Measurements from ENCODE around the gene GSG1L2.

Gene GSG1L2

DNA sequence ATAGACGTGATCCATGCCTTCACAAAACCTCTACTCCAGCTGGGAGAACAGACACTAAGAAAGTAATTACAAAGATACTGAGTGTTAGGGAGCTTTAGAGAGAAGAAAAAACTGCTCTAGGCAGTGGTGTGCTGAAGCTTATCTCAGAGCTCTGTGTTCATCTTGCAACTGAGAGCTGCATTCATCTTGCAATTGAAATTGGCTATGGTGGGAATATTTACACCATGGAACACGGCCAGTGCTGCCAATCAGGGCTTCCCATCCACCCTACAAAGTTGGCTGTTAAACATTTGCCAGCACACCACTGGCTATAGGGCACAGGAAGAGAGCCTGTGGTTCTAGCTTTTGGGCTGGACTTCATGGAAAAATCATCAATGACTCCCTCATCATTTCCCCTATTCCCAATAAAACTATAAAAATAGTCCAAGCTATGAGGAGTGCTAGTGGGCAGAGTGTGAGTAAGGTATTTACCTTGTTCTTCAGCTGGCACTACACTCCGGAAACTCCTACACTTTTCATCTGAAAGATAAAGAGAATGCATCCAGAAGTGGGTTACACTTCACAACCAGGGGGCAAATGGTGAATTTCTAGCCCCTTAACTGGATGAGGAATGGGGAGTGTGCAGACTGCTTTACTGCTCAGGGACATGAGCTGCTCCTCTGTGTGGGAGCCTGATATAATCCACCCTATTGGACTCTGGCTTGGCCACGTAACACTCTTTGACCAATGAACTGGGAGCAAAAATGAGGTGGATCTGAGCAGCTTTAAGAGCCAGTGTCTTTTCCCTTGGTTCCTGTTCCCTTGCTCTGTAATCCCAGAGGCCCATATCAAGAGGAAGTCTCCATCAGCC, 11.6 kb downstream of the GSG1L2 start:
- TF ChIP-seq, protein P1, sequence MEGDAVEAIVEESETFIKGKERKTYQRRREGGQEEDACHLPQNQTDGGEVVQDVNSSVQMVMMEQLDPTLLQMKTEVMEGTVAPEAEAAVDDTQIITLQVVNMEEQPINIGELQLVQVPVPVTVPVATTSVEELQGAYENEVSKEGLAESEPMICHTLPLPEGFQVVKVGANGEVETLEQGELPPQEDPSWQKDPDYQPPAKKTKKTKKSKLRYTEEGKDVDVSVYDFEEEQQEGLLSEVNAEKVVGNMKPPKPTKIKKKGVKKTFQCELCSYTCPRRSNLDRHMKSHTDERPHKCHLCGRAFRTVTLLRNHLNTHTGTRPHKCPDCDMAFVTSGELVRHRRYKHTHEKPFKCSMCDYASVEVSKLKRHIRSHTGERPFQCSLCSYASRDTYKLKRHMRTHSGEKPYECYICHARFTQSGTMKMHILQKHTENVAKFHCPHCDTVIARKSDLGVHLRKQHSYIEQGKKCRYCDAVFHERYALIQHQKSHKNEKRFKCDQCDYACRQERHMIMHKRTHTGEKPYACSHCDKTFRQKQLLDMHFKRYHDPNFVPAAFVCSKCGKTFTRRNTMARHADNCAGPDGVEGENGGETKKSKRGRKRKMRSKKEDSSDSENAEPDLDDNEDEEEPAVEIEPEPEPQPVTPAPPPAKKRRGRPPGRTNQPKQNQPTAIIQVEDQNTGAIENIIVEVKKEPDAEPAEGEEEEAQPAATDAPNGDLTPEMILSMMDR (IDR thresholded peaks at IDR 0.05; ENCODE audit: control insufficient read depth, insufficient read depth, low read depth, low read length, missing control alignments) = no peak
- no peak overlapping the region for H3K4me3 ChIP-seq (ENCODE audit: control insufficient read depth, low read depth, low read length)
- no peak for DNase-seq (ENCODE audit: low read depth)

DNA sequence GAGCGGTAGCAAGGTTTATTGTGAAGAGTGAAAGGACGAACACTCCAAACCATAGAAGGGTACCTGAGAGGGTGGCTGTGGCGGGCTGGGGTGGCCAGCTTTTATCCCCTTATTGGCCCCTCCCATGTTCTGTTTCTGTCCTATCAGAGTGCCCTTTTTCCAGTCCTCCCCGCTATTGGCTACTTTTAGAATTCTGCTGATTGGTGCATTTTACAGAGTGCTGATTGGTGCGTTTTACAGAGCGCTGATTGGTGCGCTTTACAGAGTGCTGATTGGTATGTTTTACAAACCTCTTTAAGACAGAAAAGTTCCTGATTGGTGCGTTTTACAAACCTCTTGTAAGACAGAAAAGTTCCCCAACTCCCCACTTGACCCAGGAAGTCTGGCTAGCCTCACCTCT, 12.5 kb downstream of the GSG1L2 start:
- no peak for DNase-seq (ENCODE audit: low read depth)
- TF ChIP-seq, protein P1 (IDR thresholded peaks at IDR 0.05; ENCODE audit: control insufficient read depth, insufficient read depth, low read depth, low read length, missing control alignments) = no peak
- no peak overlapping the region for H3K4me3 ChIP-seq (ENCODE audit: control insufficient read depth, low read depth, low read length)

DNA sequence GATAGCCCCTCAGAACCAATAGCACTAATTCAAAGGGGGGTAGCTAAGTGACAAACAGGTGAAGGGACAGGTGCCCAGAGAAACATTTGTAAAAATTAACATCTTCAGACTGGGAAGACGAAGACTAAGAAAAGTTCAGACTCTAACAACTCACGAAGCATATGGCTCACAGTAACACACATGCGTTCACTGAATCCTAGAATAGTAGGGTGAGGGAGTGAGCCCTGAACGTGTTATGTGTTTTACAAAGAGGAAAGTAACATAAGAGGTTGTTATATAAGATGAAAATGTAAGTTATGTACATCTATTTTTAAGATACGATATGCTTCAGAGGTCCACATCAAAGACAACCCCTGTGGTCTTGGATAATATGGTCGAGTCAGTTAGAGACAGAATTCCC, 15.2 kb downstream of the GSG1L2 start:
- TF ChIP-seq, protein P1 (IDR thresholded peaks at IDR 0.05; ENCODE audit: control insufficient read depth, insufficient read depth, low read depth, low read length, missing control alignments) = no peak
- no peak for DNase-seq (ENCODE audit: low read depth)
- no peak overlapping the region for H3K4me3 ChIP-seq (ENCODE audit: control insufficient read depth, low read depth, low read length)

DNA sequence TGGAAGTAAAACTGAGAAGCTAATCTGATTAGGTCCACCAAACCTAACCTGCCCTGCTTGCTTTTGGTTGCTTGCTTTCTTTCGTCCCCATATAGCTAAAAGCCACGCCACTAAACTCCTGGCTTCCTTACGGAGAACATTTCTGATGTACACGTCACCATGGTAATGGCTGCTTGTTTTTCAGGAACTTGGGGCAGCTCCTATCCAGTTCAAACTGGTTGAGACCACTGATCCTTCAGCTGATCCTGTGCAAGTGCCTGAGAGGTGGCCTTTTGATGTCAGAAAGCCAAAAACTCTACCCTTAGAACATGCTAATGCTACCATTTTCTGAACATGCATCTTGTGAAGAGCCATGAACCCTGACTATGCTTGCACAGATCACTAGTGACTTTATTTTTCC, 16.1 kb downstream of the GSG1L2 start:
- TF ChIP-seq, protein P1 (IDR thresholded peaks at IDR 0.05; ENCODE audit: control insufficient read depth, insufficient read depth, low read depth, low read length, missing control alignments) = no peak

DNA sequence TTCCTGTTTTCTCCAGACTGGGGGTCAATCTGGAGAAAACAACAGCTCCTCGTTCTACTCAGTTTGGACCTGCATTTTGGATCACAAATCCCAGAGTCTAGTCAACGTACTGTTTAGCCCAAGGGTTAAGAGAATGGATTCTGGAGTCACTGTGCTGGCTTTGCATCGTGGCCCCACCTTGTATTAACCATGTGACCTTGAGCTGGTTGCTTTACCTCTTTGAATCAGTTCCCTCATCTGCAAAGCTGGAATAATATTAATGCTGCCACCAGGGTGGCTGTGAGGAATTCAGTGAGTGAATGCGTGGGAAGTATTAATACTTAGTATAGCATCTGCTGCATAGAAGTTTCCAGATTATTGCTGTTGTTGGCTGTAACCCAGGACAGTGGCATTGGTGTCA, 19.2 kb downstream of the GSG1L2 start:
- TF ChIP-seq, protein P1 (IDR thresholded peaks at IDR 0.05; ENCODE audit: control insufficient read depth, insufficient read depth, low read depth, low read length, missing control alignments) = no peak
- no peak for DNase-seq (ENCODE audit: low read depth)
- H3K4me3 ChIP-seq (ENCODE audit: control insufficient read depth, low read depth, low read length) = no peak overlapping the region

More for the DNA sequence above, 16.1 kb downstream of the GSG1L2 start:
- DNase-seq (ENCODE audit: low read depth) = no peak
- no peak overlapping the region for H3K4me3 ChIP-seq (ENCODE audit: control insufficient read depth, low read depth, low read length)

DNA sequence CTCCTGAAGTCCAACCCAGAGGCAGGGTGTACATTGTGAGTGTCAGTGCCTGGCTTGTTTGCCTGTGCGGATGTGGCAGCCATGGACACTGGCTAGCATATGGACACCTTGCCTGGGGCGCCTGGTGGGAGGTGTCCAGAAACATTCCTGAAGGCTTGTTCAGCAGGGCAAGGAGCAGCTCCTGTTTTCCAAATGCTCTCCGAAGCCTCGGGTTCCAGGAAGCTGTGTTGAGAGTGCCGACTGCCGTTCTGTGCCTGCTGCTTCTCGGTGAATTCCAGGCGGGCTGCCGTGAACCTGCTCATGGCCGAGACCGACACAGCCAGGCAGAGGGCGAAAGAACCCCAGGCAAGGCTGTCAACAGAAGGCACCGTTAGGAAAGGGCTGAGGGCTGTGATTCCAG, 19.6 kb downstream of the GSG1L2 start:
- no peak for DNase-seq (ENCODE audit: low read depth)
- TF ChIP-seq, protein P1 (IDR thresholded peaks at IDR 0.05; ENCODE audit: control insufficient read depth, insufficient read depth, low read depth, low read length, missing control alignments) = no peak
- no peak overlapping the region for H3K4me3 ChIP-seq (ENCODE audit: control insufficient read depth, low read depth, low read length)
